ENCODE measurements around the gene ADGRD1.
"Not testable (repeated sequence)": the region's sequence is repeated elsewhere in the genome, so short reads cannot be mapped to it uniquely, and the experiment has no call there.

ADGRD1 gene

GRCh38 chr12:131113568-131114270 lies 160.0 kb downstream of the ADGRD1 start:
- in situ Hi-C loops (cut with MboI; ENCODE audit: low sequenced_read_pairs), result no loop called here

- in situ Hi-C loops (cut with MboI; ENCODE audit: low sequenced_read_pairs), result no loop called here
Observed at GRCh38 chr12:131114271-131114670, 160.6 kb downstream of the ADGRD1 start.

- in situ Hi-C loops (cut with MboI; ENCODE audit: low sequenced_read_pairs), result no loop called here
Observed at GRCh38 chr12:131114942-131115584, 161.4 kb downstream of the ADGRD1 start.

- in situ Hi-C loops (cut with MboI; ENCODE audit: low sequenced_read_pairs), result no loop called here
Observed at GRCh38 chr12:131115766-131116467, 162.2 kb downstream of the ADGRD1 start.

DNA sequence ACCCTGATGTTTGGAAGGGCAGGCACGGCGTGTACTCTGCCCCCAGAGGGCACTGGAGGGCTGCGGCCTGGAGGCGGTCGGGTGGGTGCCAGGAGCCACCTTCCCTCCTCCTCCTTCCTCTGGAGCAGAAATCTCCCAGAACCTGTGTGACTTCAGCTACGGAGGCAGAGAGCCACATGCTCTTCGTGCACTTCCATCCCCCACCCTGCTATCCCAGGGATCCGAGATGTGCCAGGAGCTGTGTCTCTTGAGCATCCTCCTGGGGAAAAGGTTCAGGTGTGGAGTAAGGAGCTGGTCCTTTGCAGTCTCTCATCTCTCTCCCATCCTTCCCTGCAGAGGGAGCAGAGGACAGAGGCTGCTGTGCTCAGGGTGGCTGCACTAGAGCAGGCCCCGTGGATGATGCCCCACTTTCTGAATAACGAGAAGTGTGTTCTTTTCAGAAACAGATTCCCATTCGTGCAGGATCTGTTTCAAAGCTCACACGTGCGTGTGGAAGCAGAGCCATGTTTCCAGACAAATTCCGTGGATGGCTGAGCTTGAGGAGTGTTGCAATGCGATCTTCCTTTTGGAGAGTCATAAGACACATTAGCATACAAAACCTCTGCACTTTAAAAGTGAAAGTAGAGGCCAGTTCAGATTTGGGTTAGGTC lies 162.9 kb downstream of the ADGRD1 start:
- in situ Hi-C loops (cut with MboI; ENCODE audit: low sequenced_read_pairs), result no loop called here

- in situ Hi-C loops (cut with MboI; ENCODE audit: low sequenced_read_pairs), result no loop called here
Observed at GRCh38 chr12:131117438-131118245, 163.9 kb downstream of the ADGRD1 start.

- in situ Hi-C loops (cut with MboI; ENCODE audit: low sequenced_read_pairs), result no loop called here
Observed at GRCh38 chr12:131118371-131118770, 164.7 kb downstream of the ADGRD1 start.

- in situ Hi-C loops (cut with MboI; ENCODE audit: low sequenced_read_pairs), result not testable (repeated sequence)
Observed at GRCh38 chr12:131119345-131119744, 165.6 kb downstream of the ADGRD1 start.

- in situ Hi-C loops (cut with MboI; ENCODE audit: low sequenced_read_pairs), result no loop called here
Observed at GRCh38 chr12:131119936-131120335, 166.2 kb downstream of the ADGRD1 start.

DNA sequence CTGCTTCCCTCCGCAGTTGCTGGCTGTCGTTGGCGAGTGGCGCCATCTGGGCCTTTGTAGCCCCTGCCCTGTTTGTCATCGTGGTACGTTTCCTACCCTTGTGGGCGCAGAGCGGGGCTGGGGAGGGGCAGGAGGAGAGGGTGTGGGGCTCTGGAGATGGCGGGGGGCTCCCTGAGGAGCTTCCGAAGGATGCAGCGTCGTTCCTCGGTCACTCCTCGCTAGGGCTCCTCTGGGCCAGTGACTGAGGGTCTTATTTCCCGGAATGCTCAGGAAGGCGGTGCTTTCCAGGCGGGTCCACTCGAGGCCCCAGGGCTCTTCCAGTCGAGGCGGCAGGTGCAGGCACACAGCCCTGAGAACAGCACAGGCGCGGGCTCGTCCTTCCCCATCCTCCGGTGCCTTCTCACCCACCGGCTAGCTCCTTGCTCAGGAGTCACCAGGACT lies 167.1 kb downstream of the ADGRD1 start:
- in situ Hi-C loops (cut with MboI; ENCODE audit: low sequenced_read_pairs), result no loop called here

- in situ Hi-C loops (cut with MboI; ENCODE audit: low sequenced_read_pairs), result no loop called here
Observed at GRCh38 chr12:131121705-131122405, 168.1 kb downstream of the ADGRD1 start.

DNA sequence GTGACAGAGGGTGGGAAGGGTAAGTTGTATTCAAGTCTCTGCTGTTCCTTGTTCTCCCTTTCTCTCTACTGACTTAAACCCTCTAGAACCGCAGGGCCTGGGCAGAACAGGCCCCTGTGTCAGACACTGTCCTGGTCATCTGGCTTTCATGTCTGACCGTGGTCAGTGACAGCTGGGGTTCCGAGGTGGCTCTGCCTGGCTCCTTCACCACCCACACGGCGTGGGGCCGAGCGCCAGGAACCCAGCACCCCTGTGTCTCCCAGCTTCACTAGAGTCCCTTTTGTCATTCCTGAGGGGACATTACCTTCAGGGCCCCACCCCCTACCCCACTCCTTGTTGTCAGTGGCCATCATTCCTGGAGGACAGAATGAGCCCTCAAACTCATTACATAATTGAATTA lies 168.9 kb downstream of the ADGRD1 start:
- in situ Hi-C loops (cut with MboI; ENCODE audit: low sequenced_read_pairs), result no loop called here

- in situ Hi-C loops (cut with MboI; ENCODE audit: low sequenced_read_pairs), result no loop called here
Observed at GRCh38 chr12:131123817-131124216, 170.1 kb downstream of the ADGRD1 start.

- in situ Hi-C loops (cut with MboI; ENCODE audit: low sequenced_read_pairs), result no loop called here
Observed at GRCh38 chr12:131124487-131125280, 171.0 kb downstream of the ADGRD1 start.

GRCh38 chr12:131126662-131127173 lies 173.0 kb downstream of the ADGRD1 start:
- in situ Hi-C loops (cut with MboI; ENCODE audit: low sequenced_read_pairs), result no loop called here

- in situ Hi-C loops (cut with MboI; ENCODE audit: low sequenced_read_pairs), result no loop called here
Observed at GRCh38 chr12:131128556-131128955, 174.8 kb downstream of the ADGRD1 start.

GRCh38 chr12:131128966-131129619 lies 175.4 kb downstream of the ADGRD1 start:
- in situ Hi-C loops (cut with MboI; ENCODE audit: low sequenced_read_pairs), result not testable (repeated sequence)

- in situ Hi-C loops (cut with MboI; ENCODE audit: low sequenced_read_pairs), result no loop called here
Observed at GRCh38 chr12:131129839-131130238, 176.1 kb downstream of the ADGRD1 start.

All from hTERT RPE-1 (cell line).